ENCODE results near the gene SH3TC1.

Gene SH3TC1

DNA sequence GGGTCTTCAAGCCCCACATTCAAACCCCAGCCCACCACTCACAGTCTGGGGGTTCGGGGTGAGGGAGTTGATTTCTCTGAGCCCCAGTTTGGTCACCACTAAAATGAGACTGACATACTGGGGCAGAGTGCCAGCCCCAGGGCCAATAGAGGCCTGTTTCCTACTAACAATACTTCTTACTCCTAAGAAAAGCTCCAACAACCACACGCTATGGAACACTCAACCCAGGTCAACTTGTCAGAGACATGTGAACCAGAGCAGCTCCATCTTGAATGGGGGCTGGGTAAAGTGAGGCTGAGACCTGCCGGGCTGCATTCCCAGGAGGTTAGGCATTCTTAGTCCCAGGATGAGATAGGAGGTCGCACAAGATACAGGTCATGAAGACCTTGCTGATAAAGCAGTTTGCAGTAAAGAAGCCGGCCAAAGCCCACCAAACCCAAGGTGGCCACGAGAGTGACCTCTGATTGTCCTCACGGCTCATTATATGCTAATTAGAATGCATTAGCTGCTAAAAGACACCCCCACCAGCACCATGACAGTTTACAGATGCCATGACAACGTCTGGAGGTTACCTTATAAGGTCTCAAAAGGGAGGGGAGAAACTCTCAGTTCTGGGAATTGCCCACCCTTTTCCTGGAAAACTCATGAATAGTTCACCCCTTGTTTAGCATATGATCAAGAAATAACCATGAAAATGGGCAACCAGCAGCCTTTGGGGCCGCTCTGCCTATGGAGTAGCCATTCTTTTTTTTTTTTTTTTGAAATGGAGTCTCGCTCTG, 43.9 kb downstream of the SH3TC1 start:
- TF ChIP-seq GATA1 (IDR thresholded peaks at IDR 0.05; ENCODE audit: low read depth, low read length): no peak
- no peak for TF ChIP-seq POLR2A (IDR thresholded peaks at IDR 0.05; ENCODE audit: low read length)
- peak; percentile 10 for DNase-seq

DNA sequence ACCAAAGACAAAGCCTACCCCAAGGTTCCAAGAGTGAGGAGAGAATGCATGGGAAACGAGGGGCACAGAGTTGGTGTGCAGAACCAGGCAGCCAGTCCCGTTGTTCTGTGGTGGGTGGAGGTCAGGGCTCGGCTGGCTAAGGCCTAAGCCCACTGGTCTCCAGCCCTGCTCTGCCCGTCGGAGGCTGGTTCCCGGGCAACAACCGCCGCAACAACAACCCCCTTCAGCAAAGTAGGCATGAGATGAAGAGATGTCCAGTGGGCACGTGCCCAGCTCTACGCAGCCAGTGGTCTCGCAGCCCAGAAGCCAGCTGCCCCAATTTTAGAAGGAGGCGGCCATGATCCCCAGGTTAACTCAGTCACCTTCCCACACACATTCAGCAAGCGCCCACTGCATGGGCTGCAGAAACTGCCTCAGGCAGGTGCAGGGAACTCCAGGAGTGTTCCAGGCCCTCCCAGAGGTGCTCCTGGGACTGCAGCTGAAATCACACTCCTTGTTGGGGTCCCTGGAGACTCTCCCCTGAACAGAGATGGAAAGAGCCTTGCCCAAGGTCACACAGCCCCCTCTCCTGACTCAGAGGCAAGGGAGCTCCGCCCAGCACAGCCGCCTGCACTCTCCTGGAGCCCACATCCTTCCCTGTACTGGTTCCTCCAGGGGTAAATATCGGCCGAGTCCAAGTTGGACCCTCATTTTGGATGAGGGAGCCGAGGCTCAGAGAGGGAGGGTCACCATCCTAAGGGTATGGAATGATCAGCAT, 45.1 kb downstream of the SH3TC1 start:
- no peak for DNase-seq

DNA sequence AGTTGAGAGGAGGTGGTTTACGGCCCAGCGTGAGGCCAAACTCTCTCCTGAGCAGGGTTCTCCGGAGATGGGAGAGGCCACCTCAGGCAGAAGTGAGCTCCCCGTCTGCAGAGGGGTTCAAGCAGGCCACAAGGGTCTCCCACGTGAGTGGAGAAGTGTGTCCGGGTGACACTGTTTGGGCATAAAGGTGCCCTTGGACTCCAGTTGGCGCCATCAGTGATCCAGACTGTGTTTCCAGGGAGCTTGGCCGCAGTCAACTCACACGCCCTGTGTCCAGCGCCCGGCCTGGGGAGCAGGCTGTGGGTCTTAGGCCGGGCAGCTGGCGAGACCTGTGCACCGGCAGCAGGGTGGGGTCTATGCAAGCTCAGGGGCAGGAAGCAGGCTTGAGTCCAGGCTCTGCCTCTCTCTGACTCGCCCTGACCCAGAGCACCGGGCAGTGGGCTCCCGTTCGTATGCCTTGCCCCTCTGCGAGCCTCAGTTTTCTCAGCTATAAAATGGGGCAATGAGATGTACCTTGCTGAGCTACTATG, 45.9 kb downstream of the SH3TC1 start:
- no peak for DNase-seq
- TF ChIP-seq GATA1 (IDR thresholded peaks at IDR 0.05; ENCODE audit: low read depth, low read length): no peak
- TF ChIP-seq POLR2A (IDR thresholded peaks at IDR 0.05; ENCODE audit: low read length): no peak

More for the DNA sequence above, 45.1 kb downstream of the SH3TC1 start:
- TF ChIP-seq POLR2A (IDR thresholded peaks at IDR 0.05; ENCODE audit: low read length): no peak
- no peak for TF ChIP-seq GATA1 (IDR thresholded peaks at IDR 0.05; ENCODE audit: low read depth, low read length)

DNA sequence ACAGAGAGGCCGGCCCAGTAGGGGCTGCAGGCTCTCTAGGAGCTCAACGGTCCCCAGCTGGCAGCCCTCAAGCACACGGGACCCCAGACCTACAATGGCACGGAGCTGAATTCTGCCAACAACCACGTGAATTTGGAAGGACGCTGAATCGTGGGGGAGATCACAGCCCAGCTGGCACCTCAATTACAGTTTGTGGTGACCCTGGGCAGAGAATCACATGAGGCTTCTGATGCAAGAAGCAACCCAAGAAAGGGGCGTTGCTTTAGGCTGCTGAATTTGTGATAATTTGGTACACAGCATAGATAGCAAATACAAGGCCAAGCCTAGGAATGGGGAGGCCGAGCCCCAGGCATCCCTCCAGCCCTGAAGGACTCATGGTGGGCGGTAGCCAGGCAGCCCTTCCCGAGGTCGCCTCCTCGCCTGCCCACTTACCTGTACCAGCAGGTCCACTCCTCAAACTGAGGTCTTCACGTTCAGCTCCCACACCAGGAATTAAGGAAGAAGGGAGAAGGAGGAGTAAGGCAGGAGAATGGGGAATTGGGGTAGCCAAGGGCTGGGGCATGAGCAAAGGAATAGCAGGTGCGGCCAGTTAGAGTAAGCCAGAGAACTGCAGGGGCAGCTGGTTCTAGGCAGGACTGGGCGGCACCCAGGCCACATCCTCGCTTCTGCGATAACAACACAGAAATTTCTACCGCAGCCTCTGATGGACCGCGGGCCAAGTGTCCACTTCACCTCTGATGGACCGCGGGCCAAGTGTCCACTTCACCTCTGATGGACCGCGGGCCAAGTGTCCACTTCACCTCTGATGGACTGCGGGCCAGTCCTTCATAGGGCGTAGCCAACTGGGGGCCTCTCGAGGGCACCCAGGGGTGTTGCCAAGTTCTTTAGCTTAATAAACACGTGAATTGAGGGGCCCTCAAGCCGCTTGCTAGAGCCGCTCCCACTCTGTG, 47.1 kb downstream of the SH3TC1 start:
- DNase-seq: no peak
- no peak for TF ChIP-seq POLR2A (IDR thresholded peaks at IDR 0.05; ENCODE audit: low read length)
- TF ChIP-seq GATA1 (IDR thresholded peaks at IDR 0.05; ENCODE audit: low read depth, low read length): no peak

DNA sequence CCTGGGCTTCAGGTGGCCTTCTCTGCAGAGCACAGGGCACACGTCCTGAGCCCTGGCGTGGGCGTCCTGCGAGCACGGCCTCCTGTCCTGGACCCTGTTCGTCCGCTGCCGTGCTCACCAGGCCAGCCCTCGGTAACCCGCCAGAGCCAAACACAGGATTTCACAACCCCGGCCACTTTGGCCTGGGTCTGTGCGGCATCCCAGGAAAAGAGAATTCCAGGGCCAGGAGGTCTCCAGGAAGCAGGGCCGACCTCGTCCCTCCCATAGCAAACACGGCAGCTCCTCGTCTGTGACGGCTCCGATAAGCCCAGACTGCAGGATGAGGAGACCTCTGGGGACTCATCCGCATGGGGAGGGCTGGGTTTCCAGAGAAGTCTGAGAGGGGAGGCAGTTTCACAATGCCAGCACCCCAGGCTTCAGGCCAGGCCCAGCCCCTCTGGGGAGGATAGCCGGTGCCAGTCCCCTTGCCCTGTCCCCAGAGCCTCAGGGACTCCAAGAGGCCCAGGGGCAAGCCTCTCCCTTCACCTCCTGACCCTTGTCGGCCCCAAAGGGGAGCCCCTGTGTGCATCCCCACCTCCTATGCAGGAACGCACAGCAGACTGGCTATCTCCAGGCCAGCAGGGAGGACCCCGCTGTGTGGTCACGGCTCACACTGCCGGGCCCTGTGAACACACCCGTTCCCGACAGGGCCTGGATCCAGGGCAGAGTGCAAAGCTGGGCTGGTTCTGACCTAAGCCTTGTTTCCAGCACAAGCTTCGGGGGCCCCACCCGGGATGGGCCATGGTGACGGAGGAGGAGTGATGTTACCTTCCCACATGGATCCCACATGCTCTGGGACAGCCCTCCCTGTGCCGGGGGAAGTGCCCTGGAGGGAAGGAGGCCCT, 48.2 kb downstream of the SH3TC1 start:
- no peak for DNase-seq
- TF ChIP-seq POLR2A (IDR thresholded peaks at IDR 0.05; ENCODE audit: low read length): no peak

DNA sequence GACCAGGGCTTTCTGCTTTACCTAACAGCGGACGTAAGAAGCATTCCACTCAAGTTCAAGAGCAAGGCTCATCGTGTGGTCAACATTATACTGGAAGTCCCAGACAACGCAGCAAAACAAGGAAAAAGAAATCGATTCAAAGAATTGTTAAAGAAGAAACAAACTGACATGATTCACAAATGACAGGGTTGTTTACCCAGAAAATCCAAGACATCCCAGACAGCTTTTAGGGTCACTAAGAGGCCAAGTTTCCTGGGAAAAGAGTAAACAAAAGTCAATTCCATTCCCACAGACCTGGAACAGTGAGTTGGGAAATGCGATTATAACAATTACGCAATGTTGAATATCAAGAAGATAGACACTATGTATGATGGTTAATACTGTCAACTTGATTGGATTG, 49.0 kb downstream of the SH3TC1 start:
- TF ChIP-seq POLR2A (IDR thresholded peaks at IDR 0.05; ENCODE audit: low read length) (no peak), GATA1 (IDR thresholded peaks at IDR 0.05; ENCODE audit: low read depth, low read length) (no peak)
- no peak for DNase-seq

DNA sequence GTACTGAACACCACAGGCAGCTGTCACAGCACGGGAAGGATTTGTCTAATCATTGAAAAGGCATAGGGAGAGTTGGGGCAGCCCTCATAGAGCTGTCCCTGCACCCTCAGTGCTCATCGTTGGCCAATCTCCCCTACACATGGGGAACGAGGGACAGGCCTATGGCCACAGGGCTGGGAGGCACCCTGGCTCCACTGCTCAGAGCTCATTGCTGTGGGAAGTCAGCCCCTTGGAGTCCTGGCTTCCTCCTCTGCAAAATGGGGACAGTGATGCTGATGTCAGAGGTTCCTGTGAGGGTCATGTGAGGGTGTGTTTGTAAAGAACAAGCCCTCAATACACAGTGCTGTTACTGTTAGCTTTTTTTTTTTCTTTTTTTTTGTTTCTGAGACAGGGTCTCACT, 51.1 kb downstream of the SH3TC1 start:
- TF ChIP-seq POLR2A (IDR thresholded peaks at IDR 0.05; ENCODE audit: low read length): no peak
- TF ChIP-seq GATA1 (IDR thresholded peaks at IDR 0.05; ENCODE audit: low read depth, low read length): no peak
- no peak for DNase-seq

DNA sequence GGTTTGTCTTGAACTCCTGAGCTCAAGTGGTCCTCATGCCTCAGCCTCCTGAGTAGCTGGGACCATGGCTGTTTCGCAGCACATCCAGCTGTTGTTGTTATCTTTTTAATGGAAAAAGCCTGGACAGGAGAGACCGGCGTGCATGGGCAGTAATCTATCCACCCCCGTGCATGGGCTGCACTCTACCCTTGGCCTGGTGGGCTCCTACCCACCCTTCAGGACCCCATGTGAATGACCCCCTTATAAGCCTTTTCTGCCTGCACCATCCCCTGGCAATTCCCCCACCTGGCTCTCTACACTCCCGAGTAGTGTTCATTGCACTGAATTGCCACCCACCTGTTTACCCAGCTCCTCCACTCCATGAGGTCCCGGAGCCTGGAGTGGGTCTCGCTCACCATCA, 51.5 kb downstream of the SH3TC1 start:
- TF ChIP-seq GATA1 (IDR thresholded peaks at IDR 0.05; ENCODE audit: low read depth, low read length): no peak
- no peak for TF ChIP-seq POLR2A (IDR thresholded peaks at IDR 0.05; ENCODE audit: low read length)

DNA sequence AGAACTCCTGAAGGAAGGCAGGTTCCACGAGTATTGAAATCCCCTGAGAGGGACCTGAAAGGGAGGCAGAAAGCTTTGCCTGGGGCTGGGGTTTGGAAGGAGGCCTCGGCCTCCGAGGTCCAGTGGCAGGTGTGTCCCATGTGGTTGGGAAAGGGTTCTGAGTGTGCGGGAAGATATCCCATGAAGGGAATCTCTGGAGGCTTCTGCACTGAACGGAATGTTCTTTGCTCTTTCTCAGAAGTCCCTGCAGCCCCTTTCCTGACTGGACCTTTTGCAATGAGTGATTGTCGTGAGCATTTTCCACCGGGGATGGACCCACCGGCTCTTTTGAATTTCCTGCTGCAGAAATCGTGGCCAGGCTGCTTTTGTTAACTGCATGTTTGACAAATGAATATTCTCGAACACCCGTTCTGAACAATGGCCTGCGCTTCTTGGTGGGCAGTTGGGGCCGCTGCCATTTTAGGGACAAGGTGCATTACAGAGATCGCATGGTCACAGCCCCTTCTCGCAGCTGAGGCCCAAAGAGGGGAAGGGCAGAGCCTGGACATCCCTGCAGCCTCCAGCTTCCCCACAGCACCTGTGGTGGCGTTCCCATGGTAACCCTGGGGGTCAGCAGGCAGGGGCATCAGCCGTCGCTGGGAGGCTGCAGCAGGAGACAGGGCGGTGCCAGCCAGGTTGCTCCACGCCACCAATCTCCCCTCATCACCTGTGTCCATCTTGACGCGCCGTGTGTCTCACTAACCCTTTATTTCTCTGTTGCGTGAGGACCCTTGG, 52.2 kb downstream of the SH3TC1 start:
- no peak for DNase-seq
- TF ChIP-seq GATA1 (IDR thresholded peaks at IDR 0.05; ENCODE audit: low read depth, low read length) (no peak), POLR2A (IDR thresholded peaks at IDR 0.05; ENCODE audit: low read length) (no peak)

More for the DNA sequence above, 51.5 kb downstream of the SH3TC1 start:
- no peak for DNase-seq

DNA sequence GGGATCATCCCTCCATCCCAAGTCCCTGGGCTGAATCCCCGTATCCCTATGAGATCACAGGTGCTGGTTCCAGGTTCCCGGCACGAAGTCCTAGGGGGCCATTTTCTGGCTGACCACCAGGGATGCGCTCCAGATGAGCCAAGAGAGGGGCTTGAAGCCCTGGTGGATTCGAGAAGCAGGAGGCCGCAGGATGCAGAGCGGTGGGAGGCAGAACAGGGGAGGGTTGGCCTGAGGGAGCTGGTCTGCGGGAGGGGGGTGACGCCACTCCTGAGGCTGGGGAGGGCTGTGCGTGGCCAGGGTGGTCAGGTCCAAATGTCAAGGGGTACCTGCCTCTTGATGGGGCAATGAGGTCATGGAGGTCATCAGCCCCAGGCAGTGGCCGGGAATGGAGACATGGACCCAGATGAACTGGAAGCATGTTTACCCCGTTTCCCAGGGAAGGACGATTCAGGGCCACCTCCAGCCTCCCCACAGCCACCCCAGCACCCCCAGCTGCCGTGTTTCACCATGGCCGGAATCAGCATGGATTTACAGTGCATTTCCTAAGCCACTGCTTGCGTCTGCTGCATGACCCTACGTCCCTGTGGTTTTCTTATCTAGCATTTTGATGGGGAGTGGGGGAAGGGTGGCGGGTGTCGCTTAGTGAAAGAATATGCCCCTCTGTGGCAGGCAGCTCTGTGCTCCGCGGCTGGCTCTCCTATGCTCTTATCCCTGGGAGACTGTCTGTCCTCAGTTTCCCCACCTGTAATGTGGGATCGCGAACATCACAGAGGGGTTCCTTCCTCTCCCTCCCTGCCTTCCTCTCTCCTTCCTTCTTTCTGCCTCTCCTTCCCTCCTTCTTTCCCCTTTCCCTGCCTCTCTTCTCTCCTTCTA, 53.4 kb downstream of the SH3TC1 start:
- no peak for DNase-seq
- no peak for TF ChIP-seq POLR2A (IDR thresholded peaks at IDR 0.05; ENCODE audit: low read length)
- TF ChIP-seq GATA1 (IDR thresholded peaks at IDR 0.05; ENCODE audit: low read depth, low read length): no peak

DNA sequence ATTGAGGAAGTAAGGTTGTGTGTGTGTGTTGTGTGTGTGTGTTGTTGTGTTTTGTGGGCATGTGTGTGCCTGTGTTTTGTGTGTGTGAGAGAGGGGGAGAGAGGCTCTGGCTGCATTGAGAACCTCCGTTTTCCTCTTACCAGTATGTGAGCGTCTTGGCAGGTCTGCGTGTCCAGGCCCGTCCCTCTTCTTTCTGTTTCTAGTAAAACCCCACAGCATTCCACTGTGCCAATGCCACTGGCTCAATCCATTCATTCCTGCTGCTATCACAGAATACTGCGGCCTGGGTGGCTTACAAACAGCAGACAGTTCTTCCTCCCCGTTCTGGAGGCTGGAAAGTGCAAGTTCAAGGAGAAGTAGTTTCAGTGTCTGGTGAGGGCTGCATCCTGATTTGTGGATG, 55.0 kb downstream of the SH3TC1 start:
- TF ChIP-seq GATA1 (IDR thresholded peaks at IDR 0.05; ENCODE audit: low read depth, low read length) (no peak), POLR2A (IDR thresholded peaks at IDR 0.05; ENCODE audit: low read length) (no peak)
- no peak for DNase-seq

Measured in erythroblast (primary cell).